HG03565 (cell line): ENCODE data around the gene HBP1.
A peak's percentile ranks its signal among the peaks of the same experiment; 100 is the strongest.
"Not testable (repeated sequence)": the region's sequence is repeated elsewhere in the genome, so short reads cannot be mapped to it uniquely, and the experiment has no call there.

Source experiments
- ATAC-seq: cut with Tn5 transposase; IDR thresholded peaks from one replicate; pipeline ENCODE4 v1.9.1; 2021; ENCODE audit warnings: mild to moderate bottlenecking, moderate library complexity; ENCODE audit not compliant: unreplicated experiment

HBP1 gene

GRCh38 chr7:107168233-107169119 lies at the start of gene HBP1:
Gene HBP1, plus strand, starts transcription at chr7:107169003. Its CDS starts 10,891 bp downstream, at chr7:107179894.
- peak; percentile 84 for ATAC-seq

- no peak for ATAC-seq
These were observed 49.3 kb upstream of the HBP1 start for GRCh38 chr7:107119376-107120105.

GRCh38 chr7:107122486-107122911 lies 46.3 kb upstream of the HBP1 start:
- ATAC-seq, result no peak

GRCh38 chr7:107123392-107123791 lies 45.4 kb upstream of the HBP1 start:
- ATAC-seq, result no peak

GRCh38 chr7:107125475-107125874 lies 43.3 kb upstream of the HBP1 start:
- no peak for ATAC-seq

GRCh38 chr7:107128217-107128616 lies 40.6 kb upstream of the HBP1 start:
- ATAC-seq, result no peak

- no peak for ATAC-seq
These were observed 40.1 kb upstream of the HBP1 start for GRCh38 chr7:107128748-107129147.

- no peak for ATAC-seq
These were observed 38.1 kb upstream of the HBP1 start for GRCh38 chr7:107130487-107131220.

GRCh38 chr7:107133396-107133795 lies 35.4 kb upstream of the HBP1 start:
- ATAC-seq, result no peak

GRCh38 chr7:107138696-107139420 lies 29.9 kb upstream of the HBP1 start:
- no peak for ATAC-seq

GRCh38 chr7:107143875-107144274 lies 24.9 kb upstream of the HBP1 start:
- not testable (repeated sequence) for ATAC-seq

- no peak for ATAC-seq
These were observed 23.6 kb upstream of the HBP1 start for GRCh38 chr7:107145067-107145838.

- ATAC-seq, result no peak
These were observed 21.1 kb upstream of the HBP1 start for GRCh38 chr7:107147464-107148393.

GRCh38 chr7:107148721-107149120 lies 20.1 kb upstream of the HBP1 start:
- no peak for ATAC-seq

GRCh38 chr7:107149863-107150262 lies 18.9 kb upstream of the HBP1 start:
- ATAC-seq, result no peak

- no peak for ATAC-seq
These were observed 18.3 kb upstream of the HBP1 start for GRCh38 chr7:107150375-107151073.

- ATAC-seq, result no peak
These were observed 17.3 kb upstream of the HBP1 start for GRCh38 chr7:107151538-107151937.

- no peak for ATAC-seq
These were observed 16.8 kb upstream of the HBP1 start for GRCh38 chr7:107152011-107152410.
